HG03565 (cell line): ENCODE measurements around the gene PLA2G4B.

Experiments
- ATAC-seq: cut with Tn5 transposase; IDR thresholded peaks from one replicate; pipeline ENCODE4 v1.9.1; 2021; ENCODE audit warnings: mild to moderate bottlenecking, moderate library complexity; ENCODE audit not compliant: unreplicated experiment

Gene PLA2G4B

GRCh38 chr15:41838400-41838897 is at the start of gene PLA2G4B:
Gene PLA2G4B (plus strand): TSS chr15:41838847. CDS start chr15:41838914, 67 bp downstream.
- no peak for ATAC-seq

GRCh38 chr15:41789236-41789635 is 49.4 kb upstream of the PLA2G4B start:
- no peak for ATAC-seq

DNA sequence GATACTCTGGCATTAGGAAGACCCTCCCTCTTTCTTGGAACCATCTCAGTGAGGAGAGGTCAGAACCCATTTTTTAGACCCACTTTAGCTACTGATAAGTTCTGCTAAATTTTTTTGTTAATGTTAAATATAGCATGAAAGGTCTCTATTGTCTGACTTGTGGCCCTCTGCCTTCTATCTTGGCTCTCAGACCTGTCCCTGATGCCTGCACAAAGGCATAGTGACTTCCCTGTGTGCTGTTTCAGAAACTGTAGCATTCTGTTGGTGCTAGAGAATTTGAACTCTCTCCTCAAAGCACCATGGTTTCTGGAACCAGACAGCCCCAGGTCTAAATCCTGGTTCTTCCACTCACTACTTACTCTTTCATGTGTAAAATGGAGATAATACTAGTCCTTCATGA is 49.0 kb upstream of the PLA2G4B start:
- no peak for ATAC-seq

- ATAC-seq: no peak
Observed at GRCh38 chr15:41790169-41790568, 48.5 kb upstream of the PLA2G4B start.

- no peak for ATAC-seq
Observed at GRCh38 chr15:41790756-41791546, 47.7 kb upstream of the PLA2G4B start.

- no peak for ATAC-seq
Observed at GRCh38 chr15:41791547-41791937, 47.1 kb upstream of the PLA2G4B start.

DNA sequence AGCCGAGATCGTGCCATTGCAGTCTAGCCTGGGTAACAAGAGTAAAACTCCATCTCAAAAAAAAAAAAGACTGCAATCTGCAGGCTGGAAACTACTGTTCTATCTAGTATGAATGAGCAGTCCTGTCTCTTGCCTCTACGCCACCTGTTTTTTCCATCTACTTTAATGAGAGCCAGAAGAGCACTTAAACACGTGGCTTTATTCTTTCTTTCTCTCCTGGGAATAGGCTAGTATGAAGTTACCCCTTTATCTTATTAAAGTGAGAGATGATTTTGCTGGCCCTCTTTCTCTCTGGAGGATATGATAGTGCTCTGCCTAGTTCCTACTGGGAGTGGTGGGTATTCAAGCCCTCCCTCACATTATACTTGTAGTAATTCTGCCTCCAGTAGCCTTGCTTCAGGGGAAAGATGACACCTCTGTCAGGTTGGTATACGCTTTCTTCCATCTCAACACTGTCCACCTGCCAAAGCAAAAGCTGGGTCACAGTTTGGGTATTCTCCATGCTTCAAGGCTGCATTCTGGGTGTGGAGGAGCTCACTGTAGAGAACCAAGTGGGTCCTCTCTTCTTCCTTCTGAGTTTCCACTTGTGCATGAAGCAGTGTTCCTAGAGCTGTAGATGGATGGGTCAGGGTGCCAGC is 46.5 kb upstream of the PLA2G4B start:
- no peak for ATAC-seq

GRCh38 chr15:41794081-41794480 is 44.6 kb upstream of the PLA2G4B start:
- ATAC-seq: no peak

GRCh38 chr15:41795996-41796856 is 42.4 kb upstream of the PLA2G4B start:
- ATAC-seq: no peak

DNA sequence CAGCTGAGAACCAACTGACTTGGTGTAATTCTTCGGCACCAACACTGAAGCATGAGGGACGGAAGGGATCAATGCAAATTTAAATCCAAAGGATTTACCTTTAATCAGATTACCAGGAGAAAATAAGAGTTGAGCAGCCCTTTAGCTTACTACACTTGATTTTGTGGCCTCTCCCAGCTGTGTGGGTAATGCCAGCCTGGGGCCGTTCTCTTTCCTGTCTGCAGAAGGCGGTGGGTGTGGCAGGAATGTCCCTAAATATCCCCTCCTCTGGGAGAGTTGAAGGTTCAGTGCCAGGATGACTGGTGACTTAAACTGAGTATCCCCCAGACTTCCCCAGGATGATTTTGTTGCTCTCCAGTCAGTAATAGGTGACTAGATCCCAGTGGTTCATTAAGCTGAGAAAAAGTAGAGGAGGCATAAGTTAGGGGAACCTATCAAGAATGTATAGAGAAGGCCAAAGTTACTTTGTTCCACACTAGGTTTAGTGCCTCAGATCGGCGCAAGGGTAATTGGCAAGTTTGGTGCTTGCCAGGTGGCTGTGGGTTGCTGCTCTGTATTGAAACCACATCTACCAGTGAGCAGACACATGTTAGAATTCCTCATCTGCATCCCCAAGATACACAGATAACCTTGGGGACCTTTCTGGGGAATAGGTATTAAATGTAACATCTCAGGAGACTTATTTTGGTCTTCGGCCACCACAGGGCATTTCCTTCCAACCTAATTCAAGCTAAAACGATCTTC is 41.3 kb upstream of the PLA2G4B start:
- no peak for ATAC-seq

- no peak for ATAC-seq
Observed at GRCh38 chr15:41798607-41799487, 39.8 kb upstream of the PLA2G4B start.

DNA sequence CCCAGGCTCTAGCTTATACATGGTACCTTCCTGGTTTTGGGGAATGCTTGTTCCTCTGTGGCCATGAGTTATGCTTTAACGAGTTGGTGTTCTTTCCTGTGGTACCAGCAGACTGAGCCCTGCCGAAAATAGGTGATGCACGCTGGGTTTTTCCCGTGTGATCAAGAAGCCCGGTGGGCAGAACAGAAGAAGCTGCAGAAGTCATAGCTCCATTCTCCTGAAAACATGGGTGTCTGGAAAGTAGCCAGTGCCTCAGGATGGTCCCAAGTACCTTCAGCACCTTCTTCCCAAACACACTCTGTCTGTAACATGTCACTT is 39.2 kb upstream of the PLA2G4B start:
- ATAC-seq: no peak

DNA sequence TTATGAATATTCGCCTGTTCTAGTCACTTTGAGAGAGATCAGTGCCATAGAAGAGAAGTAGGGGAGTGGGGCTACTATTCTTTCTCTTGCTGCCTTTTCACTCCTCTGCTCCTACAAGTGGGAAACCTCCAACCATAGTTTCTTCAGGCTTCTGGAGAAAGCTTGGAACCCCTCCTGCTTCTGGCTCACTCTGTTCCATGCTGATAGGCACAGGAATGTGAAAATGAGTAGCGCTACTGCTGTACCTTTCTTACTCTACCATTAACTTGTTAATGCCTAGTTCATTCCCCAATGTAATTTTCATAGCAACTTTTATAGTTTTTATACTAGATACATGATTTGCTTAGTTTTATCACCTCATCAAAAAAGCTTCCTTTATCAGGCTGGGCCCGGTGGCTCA is 37.5 kb upstream of the PLA2G4B start:
- no peak for ATAC-seq

DNA sequence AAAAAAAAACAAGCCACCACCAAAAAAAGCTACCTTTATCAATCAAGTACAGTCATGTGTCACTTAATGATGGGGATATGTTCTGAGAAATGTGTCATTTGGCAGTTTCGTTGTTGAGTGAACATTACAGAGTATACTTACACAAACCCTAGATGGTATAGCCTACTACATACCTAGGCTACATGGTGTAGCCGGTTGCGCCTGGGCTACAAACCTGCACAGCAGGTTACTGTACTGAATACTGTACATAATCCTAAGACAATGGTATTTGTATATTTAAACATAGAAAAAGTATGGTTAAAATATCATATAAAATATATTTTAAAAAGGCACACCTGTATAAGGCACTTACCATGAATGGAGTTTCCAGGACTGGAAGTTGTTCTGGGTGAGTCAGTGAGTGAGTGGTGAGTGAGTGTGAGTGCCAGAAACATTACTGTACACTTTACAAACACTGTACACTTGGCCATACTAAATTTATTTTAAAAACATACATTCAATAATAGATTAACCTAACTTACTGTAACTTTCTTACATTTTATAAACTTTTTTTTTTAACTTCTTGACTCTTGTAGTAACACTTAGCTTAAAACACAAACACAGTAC is 36.7 kb upstream of the PLA2G4B start:
- no peak for ATAC-seq

DNA sequence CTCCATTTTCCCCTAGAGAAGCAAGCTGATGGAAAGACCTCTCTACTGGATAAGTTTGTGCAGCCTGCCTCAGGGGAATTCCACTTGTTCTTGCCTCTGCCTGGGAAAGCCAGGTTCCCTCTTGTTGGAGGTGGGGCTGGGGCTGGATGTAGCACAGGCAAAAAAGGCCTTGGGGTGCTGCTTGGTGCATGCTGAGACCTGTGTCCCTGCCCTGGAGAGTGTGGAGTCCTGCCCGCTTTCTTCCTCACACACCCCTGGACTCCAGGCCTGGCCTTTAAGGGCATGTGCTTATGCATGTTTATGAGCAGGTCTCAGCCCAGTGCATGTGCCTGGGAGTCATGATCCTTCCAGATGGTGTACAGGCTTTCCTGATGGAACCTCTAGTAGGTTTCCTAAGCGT is 34.3 kb upstream of the PLA2G4B start:
- no peak for ATAC-seq

DNA sequence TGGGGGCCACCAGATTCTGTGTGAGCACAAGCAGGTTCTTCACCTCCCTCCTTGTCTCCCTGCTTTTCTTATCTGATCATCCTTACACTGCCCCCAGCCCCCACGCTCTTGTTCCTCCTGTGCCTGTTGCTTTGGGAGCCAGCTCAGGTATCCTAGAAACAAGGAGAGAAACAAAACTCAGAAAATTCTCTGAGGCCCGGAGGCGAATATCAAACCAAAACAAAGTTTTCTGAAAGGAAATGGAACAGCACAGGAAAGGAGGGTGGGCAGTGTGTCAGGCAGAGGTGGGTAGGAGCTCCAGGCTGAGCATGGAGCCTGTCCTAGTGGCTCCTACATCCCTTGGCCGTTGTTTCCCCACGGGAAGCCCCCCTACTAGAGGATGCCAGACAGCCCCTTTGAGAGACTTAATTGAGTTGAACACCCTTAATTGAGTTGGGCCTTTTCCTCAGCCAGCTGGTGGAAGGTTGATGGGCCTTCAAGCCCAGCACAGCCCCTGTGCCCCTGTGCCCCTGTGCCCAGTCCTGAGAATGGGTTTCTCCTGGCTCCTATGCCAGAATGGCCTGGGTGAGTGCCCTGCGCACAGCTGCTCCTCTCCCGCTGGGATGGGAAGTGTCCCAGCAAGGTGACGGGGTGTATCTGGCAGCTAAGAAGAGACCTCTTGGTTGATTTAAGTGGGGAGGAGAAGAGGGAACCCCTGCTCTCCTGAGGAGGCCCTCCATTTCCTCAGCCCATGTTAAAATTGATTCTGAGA is 33.6 kb upstream of the PLA2G4B start:
- ATAC-seq: no peak

GRCh38 chr15:41805711-41806110 is 32.9 kb upstream of the PLA2G4B start:
- ATAC-seq: no peak

GRCh38 chr15:41806291-41807181 is 32.1 kb upstream of the PLA2G4B start:
- no peak for ATAC-seq
